Fibroblast of skin of left biceps (primary cell): ENCODE data around the gene SLC22A14.
"Not testable (repeated sequence)": the region's sequence is repeated elsewhere in the genome, so short reads cannot be mapped to it uniquely, and the experiment has no call there.

Source experiments
- DNase-seq, 2 experiments: peaks; one replicate each; pipeline ENCODE4 v3.0.0-alpha.2; 2013; ENCODE audit warnings: low read depth in 2 of 2

Gene SLC22A14

GRCh38 chr3:38270606-38271005 is 11.5 kb upstream of the SLC22A14 start:
- DNase-seq: no peak

DNA sequence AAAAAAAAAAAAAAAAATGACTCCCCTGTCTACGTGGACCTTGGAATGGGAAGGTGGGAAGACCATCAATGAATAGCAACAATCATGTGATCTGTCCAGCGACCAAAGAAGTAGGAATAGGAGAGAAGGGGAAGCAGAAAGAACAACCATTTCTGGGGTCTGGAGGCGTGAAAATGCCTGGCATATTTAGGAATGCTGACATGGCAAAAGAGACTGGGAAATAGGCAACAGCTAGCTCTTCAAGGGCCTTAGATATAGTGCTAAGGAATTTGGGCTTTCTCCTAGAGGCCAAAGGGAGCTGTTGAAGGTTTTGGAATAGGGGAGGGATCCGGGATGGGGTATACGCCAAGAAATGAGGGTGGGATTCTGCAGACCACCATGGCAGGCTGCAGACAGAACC is 10.5 kb upstream of the SLC22A14 start:
- no peak for DNase-seq

DNA sequence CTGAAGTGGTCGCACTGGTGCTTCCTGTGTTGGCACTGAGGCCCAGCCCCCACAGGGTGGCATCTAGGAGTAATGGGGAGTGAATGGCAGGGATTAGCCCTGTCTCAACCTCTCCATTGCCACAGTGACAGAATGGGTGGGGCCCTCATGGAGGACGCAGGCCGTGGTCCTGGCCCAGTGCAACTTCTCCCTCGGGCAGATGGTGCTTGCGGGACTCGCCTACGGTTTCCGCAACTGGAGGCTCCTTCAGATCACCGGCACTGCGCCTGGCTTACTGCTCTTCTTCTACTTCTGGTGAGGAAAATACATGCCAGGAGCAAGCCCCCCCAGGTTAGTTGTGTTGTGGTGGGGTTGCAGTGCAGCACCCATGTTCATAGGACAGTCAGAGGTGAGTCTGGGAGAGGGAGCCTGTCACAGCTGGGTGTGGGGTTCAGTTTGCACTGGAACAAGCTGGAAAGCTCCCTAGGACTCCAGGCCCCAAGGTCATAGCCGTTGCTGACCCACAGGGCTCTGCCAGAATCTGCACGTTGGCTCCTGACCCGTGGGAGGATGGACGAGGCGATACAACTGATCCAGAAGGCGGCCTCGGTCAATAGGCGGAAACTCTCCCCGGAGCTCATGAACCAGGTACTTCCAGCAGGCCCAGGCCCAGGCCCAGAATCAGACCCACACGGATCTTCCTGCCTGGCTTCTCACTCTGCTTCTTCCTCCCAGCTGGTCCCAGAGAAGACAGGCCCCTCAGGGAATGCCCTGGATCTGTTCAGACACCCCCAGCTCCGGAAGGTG is 7.0 kb upstream of the SLC22A14 start:
- no peak for DNase-seq

GRCh38 chr3:38275658-38276057 is 6.4 kb upstream of the SLC22A14 start:
- DNase-seq: no peak

GRCh38 chr3:38276081-38276916 is 5.8 kb upstream of the SLC22A14 start:
- no peak for DNase-seq

- DNase-seq: no peak
Measured at GRCh38 chr3:38276917-38277630, 5.0 kb upstream of the SLC22A14 start.

DNA sequence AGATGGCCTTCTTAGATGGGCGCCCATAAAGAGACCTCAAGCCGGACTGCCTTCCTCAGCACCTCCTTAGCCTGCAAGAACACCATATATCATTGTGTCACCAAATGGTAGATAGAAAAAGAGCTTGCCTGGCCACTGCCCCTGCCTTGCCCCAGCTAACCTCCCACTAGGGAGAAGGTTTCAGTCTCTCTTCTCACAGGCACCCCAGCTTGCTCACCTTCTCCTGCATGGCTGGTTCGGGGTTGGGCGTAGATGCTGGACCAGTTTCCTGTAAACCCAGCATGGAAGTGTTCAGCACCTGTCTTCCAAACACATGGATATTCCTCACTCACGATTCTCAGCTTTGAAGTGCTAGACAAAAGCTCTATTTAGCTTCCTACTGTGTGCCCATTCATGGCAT is 3.3 kb upstream of the SLC22A14 start:
- no peak for DNase-seq

DNA sequence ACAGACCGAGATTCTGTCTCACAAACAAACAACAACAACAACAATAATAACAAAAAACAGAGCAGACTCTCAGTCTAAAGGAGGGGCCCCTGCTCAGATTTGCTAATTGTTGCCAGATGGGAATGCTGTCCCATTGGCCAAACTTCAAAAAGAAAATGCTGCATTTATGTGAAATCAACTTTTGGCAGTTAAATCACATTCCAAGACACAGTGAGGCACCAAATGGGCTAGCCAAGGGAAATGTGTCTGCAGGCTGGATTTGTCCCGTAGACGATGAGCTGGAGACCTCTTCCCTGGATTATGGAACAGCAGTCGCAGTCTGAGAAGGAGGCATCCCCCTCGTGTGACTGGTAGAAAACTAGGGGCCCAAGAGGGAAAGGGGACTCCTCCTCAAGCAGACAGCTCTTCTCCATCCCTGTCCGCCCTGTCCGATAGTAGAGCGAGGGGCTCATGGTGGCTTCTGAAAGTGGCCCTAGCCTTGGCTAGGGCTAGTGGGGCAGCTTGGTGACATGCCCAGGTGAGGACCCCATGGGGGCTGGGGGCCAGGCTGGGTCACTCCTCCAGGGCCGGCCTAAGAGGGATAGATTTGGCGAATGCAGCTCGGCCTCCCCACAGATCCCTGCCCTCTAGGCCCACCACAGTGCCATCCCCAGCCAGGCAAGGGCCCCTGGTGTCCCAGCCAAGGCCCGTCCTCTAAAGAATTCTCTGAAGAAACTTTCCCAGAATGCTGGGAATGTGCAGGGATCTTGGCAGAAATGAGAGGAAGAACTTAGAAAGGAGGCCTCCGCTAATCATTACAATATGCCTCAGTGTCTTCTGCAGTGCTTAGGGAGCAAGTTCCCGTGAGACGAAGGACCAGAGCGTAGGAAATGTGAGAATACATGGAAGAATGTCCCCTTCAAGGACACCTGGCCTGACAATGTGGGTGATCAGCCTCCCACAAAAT is 2.0 kb downstream of the SLC22A14 start:
- peak; percentile 79 for DNase-seq

DNA sequence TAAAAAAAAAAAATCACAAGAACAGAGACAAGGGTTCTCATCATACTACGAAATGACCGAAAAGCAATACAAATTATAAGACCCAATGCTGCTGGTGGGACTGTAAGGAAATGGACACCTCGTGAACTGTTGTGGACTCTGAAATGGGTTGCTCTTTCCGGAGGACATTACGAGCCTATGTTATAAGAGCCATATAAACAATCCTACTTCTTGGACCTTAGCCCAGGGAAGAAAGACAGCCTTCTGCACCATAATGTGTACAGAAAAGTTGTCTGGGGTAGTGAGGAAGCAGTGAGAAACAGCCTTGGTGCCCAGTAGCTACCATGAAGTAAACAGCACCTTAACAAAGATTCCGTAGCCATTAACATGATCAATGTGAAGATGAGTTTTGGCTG is 2.7 kb downstream of the SLC22A14 start:
- DNase-seq: no peak

DNA sequence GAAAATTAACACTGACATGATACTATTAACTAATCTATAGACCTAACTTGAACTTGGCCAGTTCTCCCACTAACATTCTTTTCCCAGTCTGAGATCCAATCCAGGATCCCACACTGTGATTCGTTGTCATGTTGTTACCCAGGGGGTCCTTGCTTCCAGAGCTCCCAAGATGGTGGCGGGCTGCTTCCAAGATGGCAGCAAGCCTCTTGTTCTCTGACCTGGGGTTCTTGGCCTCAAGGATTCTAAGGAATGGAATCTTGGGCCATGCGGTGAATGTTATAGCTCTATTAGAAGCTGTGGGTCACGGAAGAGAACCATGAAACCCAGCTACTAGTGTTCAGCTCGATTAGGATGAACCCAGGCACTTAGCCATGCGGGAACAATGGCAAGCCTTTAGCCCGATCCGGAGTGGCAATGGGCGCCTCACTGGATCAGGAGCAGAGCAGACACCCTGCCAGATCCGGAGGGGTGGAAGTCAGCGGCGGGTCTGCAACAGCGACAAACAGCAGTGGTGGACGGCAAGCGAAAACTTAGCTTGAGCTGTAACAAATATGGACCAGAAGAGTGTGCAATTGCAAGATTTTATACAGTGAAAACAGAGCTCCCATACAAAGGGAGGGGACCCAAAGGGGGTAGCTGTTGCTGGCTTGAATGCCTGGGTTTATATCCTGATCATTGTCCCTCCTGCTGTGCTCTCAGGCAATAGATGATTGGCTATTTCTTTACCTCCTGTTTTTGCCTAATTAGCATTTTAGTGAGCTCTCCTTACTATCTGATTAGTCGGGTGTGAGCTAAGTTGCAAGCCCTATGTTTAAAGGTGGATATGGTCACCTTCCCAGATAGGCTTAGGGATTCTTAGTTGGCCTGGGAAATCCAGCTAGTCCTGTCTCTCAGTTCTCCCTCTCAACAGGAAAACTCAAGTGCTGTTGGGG is 7.5 kb downstream of the SLC22A14 start:
- DNase-seq: not testable (repeated sequence)

DNA sequence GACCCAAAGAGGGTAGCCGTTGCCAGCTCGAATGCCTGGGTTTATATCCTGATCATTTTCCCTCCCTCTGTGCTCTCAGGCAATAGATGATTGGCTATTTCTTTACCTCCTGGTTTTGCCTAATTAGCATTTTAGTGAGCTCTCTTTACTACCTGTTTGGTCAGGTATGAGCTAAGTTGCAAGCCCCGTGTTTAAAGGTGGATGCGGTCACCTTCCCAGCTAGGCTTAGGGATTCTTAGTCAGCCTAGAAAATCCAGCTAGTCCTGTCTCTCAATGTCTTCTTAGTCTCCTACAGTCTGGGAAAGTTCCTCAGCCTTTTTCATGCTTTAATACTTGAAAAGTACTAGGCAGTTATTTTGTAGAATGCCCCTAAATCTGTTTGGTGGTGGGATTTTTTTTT is 15.0 kb downstream of the SLC22A14 start:
- not testable (repeated sequence) for DNase-seq

DNA sequence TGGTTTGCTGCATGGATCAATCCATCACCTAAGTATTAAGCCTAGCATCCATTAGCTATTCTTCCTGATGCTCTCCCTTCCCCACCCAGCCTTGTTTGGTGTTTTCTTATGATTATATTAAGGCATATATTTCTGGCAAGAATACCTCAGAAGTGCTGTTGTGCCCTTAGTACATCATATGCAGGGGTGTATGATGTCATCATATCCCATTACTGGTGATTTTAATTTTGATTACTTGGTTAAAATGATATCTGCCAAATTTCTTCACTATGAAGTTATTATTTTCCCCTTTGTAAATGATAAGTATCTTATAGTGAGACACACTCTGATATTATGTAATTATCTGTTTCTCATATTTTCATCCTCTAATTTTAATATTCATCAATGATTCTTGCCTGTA is 15.4 kb downstream of the SLC22A14 start:
- no peak for DNase-seq

DNA sequence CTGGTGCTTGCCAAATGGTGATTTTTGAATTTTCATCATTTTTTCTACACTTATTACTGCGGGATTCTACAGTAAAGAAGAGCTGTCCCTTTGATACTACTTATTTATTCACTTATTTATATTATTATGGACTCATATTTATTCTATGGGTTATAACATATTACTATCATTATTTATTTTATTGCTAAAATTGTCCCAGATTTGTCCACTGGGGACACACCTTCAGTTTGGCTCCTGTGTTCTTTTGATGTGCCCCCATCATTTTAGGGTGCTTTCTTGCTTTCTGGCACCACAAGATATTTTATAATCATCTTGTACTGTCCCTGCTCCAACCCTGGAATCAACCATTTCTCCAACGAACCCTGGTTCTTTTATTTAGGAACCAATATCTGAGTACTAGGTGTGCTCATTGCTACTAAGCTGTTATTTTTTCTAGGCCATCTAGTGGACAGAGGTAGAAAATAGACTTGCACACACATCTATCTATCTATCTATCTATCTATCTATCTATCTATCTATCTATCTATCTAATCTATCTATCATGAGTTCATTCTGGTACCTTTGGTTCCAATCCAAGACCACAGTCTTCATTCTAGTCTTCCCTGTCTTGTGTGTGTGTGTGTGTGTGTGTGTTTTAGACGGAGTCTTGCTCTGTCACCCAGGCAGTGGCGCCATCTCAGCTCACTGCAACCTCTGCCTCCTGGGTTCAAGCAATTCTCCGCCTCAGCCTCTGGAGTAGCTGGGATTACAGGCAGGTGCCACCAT is 16.0 kb downstream of the SLC22A14 start:
- no peak for DNase-seq

DNA sequence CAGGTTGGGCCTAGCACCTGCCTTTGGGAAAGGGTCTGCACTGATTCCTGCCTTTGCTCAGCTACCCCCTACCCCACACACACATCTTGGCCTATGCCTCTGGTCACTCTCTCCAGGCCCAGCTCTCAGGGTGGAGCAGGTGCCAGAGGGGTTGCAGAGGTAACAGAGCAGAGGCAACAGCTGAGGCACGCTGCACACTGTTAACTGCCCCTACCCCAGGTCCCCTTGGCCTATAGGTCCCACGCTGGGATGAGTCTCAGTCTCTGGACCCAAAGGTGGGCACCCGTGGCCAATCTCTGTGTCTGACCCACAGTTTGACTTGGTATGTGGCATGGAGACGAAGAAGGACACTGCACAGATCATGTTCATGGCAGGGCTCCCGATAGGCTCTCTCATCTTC is 24.8 kb downstream of the SLC22A14 start:
- DNase-seq: no peak

DNA sequence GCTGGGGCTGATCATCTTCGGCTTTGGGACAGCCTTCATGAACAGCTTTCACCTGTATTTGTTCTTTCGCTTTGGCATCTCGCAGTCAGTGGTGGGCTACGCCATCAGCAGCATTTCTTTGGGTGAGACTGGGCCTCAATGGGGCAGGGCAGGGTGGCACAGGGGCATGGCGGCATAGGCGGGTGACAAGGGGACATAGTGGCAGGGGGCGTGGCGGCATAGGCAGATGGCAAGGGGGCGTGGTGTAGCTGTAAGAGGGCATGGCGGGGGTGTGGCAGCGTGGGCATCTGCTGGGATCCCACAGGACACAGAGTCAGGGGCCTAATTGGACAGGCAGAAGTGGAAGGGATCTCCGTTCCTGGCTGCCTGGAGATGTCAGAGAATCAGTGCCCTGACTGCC is 25.5 kb downstream of the SLC22A14 start:
- no peak for DNase-seq

DNA sequence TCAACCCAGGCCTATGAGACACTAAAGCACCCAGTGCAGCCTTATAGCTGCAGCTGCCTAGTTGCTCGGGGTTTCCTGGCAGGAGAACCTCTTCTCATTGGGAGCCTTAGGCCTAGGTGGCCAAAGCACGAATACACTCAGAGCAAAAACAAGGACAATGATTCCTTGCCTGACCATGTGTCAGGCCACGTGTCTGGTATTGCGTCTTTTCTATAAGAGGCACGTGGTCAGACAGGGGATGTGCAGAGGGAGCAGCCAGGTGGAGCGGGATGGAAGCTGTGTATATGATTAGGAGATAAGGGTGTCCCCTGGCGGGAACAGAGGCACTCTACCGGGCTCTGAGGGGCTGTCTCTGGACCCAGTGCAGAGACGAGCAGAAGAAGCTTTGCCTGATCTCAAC is 26.4 kb downstream of the SLC22A14 start:
- DNase-seq: no peak

- no peak for DNase-seq
Measured at GRCh38 chr3:38311476-38311875, 29.4 kb downstream of the SLC22A14 start.

GRCh38 chr3:38311941-38312340 is 29.8 kb downstream of the SLC22A14 start:
- no peak for DNase-seq

DNA sequence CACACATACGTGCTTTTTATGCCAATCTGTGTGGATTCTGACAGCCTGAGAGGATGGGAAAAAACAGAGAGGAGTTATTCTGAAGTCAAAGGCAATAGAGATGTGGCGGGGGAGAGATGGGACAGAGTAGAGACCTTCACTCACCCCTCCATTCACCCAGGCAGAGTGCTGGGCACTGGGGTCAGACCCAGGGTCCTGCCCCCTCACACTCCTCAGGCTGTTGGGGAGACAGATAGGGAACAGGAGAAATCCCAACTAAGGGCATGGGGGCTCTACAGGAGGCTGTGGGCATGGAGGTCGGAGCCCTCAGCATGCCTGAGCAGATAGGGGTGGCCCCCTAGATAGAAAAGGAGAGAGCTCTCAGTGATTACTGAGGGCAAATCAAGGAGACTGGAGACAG is 30.3 kb downstream of the SLC22A14 start:
- DNase-seq: no peak
